Suprapubic skin (tissue), 4 donors: ENCODE data around the gene SIGLEC5.

Experiments
- CTCF ChIP-seq, 2 donors: fragments of 200-600 bp in 1 of 2; fragments of 450-650 bp in 1 of 2; sonication (generic) in 1 of 2; IDR thresholded peaks; one replicate each; pipeline ENCODE4 v1.5.1; 2016 to 2019; ENCODE audit warnings: antibody characterized with exemption in 2 of 2, mild to moderate bottlenecking in 1 of 2, moderate library complexity in 1 of 2
- EP300 ChIP-seq: sonication (generic); formaldehyde crosslinking; IDR thresholded peaks from one replicate; pipeline ENCODE4 v1.6.1; 2017; ENCODE audit warnings: antibody characterized with exemption
- POLR2A ChIP-seq, 2 donors: fragments of 450-650 bp; IDR thresholded peaks; one replicate each; pipeline ENCODE4 v1.6.1; 2017; ENCODE audit warnings: antibody characterized with exemption in 2 of 2, mild to moderate bottlenecking in 2 of 2, moderate library complexity in 2 of 2
- POLR2AphosphoS5 ChIP-seq, 3 donors: sonication (generic); formaldehyde crosslinking; IDR thresholded peaks; one replicate each; pipeline ENCODE4 v1.6.1; 2017; ENCODE audit warnings: antibody characterized with exemption in 3 of 3

GRCh38 chr19:51572908-51573307, 57.3 kb downstream of the SIGLEC5 start:
- TF ChIP-seq CTCF (IDR thresholded peaks at IDR 0.05) (no peak), POLR2A (IDR thresholded peaks at IDR 0.05) (no peak), POLR2AphosphoS5 (IDR thresholded peaks at IDR 0.05) (no peak), EP300 (no peak)
